Subcutaneous adipose tissue (tissue), 4 donors: ENCODE results near the gene VAV1. TPM values are rescaled to one million over a fixed set of nuclear protein-coding genes. Genes with fewer than 3 reads are reported as not detected.

ENCODE experiments used
- total RNA-seq, 4 donors: library from RNA; depleted of rRNA; stranded (reverse); fragments of >200 nt; gene quantifications; one replicate each; pipeline ENCODE4 v1.1.0, GENCODE V29; 2016
- TF ChIP-seq, protein P1 (sequence below): fragments of 450-650 bp; IDR thresholded peaks from one replicate; pipeline ENCODE4 v1.5.1; 2016; ENCODE audit warnings: low read depth, mild to moderate bottlenecking, control low read depth, antibody characterized with exemption, moderate library complexity

The VAV1 gene
- total RNA-seq, 4 donors from 2014 or later: 6.4 to 16.8 (median 11.2) TPM

DNA sequence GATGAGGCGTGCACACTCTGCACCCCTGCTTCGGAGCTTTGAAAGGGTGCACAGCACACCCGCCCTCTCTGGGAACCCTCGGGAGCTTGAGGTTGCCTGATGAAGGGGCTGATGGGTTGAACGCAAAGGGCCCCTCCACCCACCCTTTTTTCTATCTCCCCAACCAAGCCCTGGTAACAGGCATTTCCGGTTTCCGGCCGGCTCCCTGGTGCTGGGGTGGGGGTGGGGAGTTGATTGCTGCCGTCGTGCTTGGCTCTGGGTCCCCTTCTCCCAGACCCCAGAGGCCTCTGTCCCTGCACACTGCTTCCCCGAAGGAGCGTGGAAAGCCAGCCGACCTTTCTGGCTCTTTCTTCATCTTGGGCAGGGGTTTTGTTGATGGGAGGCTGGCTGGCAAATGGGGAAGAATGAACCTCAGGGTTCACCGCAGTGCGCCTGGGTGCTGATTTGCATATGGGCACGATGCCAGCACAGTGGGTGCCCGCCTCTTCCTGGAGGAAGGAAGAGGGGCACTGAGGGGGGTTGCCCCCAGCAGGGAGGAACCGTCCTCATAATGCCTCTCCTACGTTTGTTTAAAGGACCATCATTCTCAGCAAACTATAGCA is 29.1 kb downstream of the VAV1 start:
- TF ChIP-seq, protein P1, sequence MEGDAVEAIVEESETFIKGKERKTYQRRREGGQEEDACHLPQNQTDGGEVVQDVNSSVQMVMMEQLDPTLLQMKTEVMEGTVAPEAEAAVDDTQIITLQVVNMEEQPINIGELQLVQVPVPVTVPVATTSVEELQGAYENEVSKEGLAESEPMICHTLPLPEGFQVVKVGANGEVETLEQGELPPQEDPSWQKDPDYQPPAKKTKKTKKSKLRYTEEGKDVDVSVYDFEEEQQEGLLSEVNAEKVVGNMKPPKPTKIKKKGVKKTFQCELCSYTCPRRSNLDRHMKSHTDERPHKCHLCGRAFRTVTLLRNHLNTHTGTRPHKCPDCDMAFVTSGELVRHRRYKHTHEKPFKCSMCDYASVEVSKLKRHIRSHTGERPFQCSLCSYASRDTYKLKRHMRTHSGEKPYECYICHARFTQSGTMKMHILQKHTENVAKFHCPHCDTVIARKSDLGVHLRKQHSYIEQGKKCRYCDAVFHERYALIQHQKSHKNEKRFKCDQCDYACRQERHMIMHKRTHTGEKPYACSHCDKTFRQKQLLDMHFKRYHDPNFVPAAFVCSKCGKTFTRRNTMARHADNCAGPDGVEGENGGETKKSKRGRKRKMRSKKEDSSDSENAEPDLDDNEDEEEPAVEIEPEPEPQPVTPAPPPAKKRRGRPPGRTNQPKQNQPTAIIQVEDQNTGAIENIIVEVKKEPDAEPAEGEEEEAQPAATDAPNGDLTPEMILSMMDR: no peak

DNA sequence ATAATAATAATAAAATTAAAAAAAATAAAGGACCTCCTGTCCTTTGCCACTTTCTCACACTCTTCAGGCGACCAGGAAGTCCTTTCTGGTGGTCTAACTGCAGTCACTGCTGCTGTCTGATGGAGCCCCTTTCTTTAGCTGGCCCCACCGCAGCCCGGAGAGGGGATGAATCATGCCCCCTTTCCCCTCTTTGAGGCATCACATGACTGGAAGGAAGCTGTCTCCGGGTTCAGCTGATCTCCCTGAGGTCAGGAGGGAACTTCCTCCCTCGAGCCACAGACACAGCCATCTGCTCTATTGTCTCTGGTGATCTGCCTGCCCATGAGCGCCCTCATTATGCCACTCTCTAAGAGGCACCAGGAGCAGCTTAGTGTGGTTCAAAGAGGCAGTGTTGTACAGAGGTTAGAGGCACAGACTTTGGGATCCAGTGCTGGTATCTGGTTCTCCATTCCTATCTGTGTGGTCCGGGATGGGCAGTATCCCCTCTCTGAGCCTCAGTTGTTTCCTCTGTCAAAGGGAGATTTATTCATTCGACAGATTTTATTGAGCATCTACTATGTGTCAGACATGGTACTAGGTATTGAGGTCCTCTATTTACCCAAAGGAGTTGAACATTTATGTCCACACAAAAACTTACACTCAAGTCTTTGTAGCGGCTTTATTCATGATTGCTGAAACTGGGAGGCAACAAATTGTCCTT is 30.0 kb downstream of the VAV1 start:
- TF ChIP-seq, protein P1: no peak

DNA sequence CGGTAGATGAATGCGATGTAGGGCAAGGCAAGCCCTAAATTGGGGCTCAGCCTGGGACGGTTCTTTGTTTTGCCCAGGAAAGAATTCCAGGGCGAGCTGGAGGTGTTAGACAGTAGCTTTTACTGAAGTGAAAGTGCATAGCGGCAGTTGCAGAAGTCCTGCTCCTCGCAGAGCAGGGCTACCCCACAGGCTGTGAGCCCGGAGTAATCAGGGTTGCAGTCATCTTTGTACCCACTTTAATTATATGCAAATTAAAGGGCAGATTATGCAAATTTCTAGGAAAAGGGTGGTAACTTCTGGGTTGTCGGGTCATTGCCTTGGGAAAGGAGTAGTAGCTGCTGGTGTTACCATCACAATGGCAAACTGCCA is 30.5 kb downstream of the VAV1 start:
- TF ChIP-seq, protein P1: no peak

DNA sequence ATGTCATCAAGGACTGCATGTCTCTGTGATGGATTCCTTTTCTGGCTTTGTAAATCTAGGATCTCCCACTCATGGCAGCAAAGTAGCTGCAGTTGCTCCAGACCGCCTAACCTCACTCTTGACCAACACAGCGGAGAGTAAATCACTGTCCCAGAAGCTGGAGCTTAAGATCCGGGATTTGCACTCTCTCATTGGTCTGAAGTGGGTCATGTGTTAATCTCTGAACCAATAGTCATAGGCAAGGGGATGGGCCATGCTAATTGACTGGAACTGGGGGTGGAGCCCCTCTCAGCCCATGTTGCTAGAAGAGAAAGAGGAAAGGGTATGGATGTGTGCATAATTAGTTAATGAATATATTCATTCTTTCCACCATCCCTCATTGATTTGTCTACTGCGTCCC is 34.0 kb downstream of the VAV1 start:
- TF ChIP-seq, protein P1: no peak

DNA sequence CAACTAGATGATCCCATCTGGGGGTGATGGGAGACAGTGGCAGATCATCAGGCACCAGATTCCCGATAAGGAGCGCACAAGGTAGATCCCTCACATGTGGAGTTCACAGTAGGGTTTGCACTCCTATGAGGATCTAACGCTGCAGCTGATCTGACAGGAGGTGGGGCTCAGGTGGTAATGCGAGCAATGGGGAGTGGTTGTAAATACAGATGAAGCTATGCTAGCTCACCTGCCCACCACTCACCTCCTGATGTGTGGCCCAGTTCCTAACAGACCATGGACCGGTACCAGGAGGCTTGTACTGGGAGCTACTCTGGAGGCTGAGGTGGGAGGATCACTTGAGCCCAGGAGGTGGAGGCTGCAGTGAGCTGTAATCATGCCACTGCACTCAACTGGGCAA is 34.8 kb downstream of the VAV1 start:
- TF ChIP-seq, protein P1: no peak

DNA sequence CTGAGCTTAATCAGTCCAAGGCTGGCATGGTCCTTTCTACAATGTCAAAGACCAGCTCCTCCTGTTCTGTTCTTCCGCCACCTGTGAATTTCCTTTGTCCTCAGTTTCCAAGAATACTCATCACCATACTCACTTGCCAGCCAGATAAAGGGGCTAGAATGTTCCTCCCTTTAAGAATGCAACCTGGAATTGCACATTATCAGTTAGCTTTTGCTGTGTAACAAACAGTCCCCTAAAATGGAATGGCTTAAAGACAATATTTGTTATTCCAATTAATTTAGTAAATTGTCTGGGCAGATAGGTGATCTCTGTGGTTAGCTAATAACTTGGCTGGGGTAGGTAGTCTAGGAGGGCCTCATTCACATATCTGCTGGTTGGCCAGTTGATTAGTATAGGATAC is 36.0 kb downstream of the VAV1 start:
- TF ChIP-seq, protein P1: no peak

DNA sequence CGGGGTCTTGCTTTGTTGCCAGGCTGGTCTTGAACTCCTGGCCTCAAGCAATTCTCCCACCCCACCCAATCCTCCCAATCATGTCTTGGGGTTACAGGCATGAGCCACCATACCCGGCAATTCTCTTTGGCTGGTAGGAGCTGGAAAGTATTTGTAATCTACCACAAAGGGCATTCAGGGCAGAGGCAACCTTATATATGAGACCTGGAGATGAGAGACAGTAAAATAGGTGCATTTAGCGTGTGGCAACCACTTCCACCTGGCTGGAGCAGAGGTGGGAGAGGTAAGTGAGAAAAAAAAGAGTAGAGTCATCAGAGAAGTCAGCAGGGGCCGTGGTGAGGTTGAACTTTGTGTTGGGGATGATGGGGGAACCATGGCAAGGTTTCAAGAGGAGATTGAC is 36.8 kb downstream of the VAV1 start:
- TF ChIP-seq, protein P1: no peak
